Suprapubic skin (tissue), 3 donors: ENCODE results near the gene PLXDC2.

Source experiments
- CTCF ChIP-seq, 2 donors: fragments of 200-600 bp in 1 of 2; fragments of 450-650 bp in 1 of 2; sonication (generic) in 1 of 2; IDR thresholded peaks; one replicate each; pipeline ENCODE4 v1.5.1; 2016 to 2019; ENCODE audit warnings: antibody characterized with exemption in 2 of 2, mild to moderate bottlenecking in 1 of 2, moderate library complexity in 1 of 2
- EP300 ChIP-seq: sonication (generic); formaldehyde crosslinking; IDR thresholded peaks from one replicate; pipeline ENCODE4 v1.6.1; 2017; ENCODE audit warnings: antibody characterized with exemption

DNA sequence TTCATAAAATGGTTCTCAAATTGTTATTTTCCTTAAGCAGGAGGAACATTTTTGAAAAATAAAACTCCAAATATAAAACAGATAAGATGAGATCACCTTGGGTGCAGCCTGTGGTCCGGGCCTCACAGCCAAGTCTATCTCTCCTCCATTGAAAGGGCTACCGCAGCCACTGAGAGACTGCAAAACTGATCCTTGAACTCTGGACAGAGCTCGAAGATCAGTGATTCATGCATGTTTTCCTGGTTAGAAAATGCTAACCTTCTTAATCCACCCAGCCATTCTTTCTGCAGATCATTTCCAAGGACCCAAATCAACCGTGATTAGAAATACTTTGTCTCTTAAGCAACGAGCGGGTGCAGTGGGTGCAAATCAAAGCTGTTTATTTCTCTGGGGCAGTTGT, 378.8 kb downstream of the PLXDC2 start:
- TF ChIP-seq EP300, result no peak
- no peak for TF ChIP-seq CTCF (IDR thresholded peaks at IDR 0.05)
